ENCODE results near the gene TUBA4B. TPM values are rescaled to one million over a fixed set of nuclear protein-coding genes. Genes with fewer than 3 reads are reported as not detected.

Gene TUBA4B
- total RNA-seq, 2 experiments from 2014 or later: not detected

DNA sequence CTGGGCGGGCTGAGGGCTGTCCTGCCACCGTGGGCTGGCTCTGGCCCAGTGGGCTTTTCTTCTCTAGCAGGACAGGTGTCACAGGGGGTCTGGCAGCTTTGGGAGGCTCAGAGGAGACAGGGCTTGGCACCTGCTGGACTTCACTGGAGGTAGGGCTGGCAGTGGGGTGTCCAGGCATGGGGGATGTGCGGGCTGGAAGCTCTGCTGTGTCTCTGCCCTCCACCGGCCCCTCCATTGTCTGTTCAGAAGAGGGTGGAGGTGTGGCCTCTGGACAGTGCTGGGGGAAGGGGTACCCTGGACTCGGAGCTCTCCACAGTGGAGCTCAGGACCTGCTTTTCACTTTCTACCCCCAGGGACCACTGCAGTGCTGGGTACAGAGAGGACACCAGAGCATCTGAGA, 47.0 kb downstream of the TUBA4B start:
- BruUV-seq (replicated peaks): no TSS peak

GRCh38 chr2:219302412-219302968, 49.4 kb downstream of the TUBA4B start:
- CTCF ChIA-PET (ENCODE audit: unreplicated experiment): no interaction called here

More for the DNA sequence above, 47.0 kb downstream of the TUBA4B start:
- Histone ChIP-seq H3K4me2 (ENCODE audit: low read length) (no peak overlapping the region), H3K4me1 (ENCODE audit: insufficient read depth, low read length, poor library complexity, severe bottlenecking) (peaks cover 11% of the 10 kb centered on the region), H3K27ac (ENCODE audit: low read depth, low read length, poor library complexity, severe bottlenecking) (no peak overlapping the region), H2AFZ (ENCODE audit: low read length) (no peak overlapping the region), H3K9me3 (ENCODE audit: low read length) (no peaks in the 10 kb centered on the region), H3K36me3 (ENCODE audit: insufficient read depth, low read length) (no peaks in the 10 kb centered on the region), H3K4me3 (ENCODE audit: low read depth, low read length, poor library complexity, severe bottlenecking) (no peak overlapping the region), H3K9me2 (ENCODE audit: insufficient read depth, low read length) (no peaks in the 10 kb centered on the region), H4K20me1 (ENCODE audit: insufficient read depth, low read length) (no peaks in the 10 kb centered on the region), H3K79me2 (ENCODE audit: insufficient read depth, low read depth, low read length) (no peaks in the 10 kb centered on the region)
- POLR2A ChIA-PET: interaction anchor here (1.1 kb wide), 1 partner anchor 141 kb away, joined by 3 read pairs; no protein-coding TSS in a partner anchor
- TF ChIP-seq, protein P1, sequence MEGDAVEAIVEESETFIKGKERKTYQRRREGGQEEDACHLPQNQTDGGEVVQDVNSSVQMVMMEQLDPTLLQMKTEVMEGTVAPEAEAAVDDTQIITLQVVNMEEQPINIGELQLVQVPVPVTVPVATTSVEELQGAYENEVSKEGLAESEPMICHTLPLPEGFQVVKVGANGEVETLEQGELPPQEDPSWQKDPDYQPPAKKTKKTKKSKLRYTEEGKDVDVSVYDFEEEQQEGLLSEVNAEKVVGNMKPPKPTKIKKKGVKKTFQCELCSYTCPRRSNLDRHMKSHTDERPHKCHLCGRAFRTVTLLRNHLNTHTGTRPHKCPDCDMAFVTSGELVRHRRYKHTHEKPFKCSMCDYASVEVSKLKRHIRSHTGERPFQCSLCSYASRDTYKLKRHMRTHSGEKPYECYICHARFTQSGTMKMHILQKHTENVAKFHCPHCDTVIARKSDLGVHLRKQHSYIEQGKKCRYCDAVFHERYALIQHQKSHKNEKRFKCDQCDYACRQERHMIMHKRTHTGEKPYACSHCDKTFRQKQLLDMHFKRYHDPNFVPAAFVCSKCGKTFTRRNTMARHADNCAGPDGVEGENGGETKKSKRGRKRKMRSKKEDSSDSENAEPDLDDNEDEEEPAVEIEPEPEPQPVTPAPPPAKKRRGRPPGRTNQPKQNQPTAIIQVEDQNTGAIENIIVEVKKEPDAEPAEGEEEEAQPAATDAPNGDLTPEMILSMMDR (conservative IDR thresholded peaks at IDR 0.05; ENCODE audit: low read length): no peak
- TF ChIP-seq EZH2phosphoT487 (IDR thresholded peaks at IDR 0.05; ENCODE audit: borderline replicate concordance, low read depth, low read length): no peak
- no peak for DNase-seq (ENCODE audit: low spot score)
- intact Hi-C loops (cut with micrococcal nuclease; ENCODE audit: unreplicated experiment): no loop called here
- CTCF ChIA-PET (ENCODE audit: unreplicated experiment): no interaction called here

GRCh38 chr2:219304223-219304622, 51.2 kb downstream of the TUBA4B start:
- Histone ChIP-seq H3K9me2 (ENCODE audit: insufficient read depth, low read length) (no peaks in the 10 kb centered on the region), H3K79me2 (ENCODE audit: insufficient read depth, low read depth, low read length) (no peaks in the 10 kb centered on the region), H3K4me1 (ENCODE audit: insufficient read depth, low read length, poor library complexity, severe bottlenecking) (no peaks in the 10 kb centered on the region), H3K4me3 (ENCODE audit: low read depth, low read length, poor library complexity, severe bottlenecking) (no peak overlapping the region), H3K9me3 (ENCODE audit: low read length) (no peaks in the 10 kb centered on the region), H3K36me3 (ENCODE audit: insufficient read depth, low read length) (no peaks in the 10 kb centered on the region), H4K20me1 (ENCODE audit: insufficient read depth, low read length) (no peaks in the 10 kb centered on the region; the same call in 1 of the 2 replicates), H3K27ac (ENCODE audit: low read depth, low read length, poor library complexity, severe bottlenecking) (no peak overlapping the region), H2AFZ (ENCODE audit: low read length) (no peak overlapping the region), H3K4me2 (ENCODE audit: low read length) (no peak overlapping the region)
- no TSS peak for BruUV-seq (replicated peaks)
- ChIA-PET CTCF (ENCODE audit: unreplicated experiment) (no interaction called here), POLR2A (interaction anchor here (0.8 kb wide), 1 partner anchor 42 kb away, joined by 3 read pairs; no protein-coding TSS in a partner anchor)
- intact Hi-C loops (cut with micrococcal nuclease; ENCODE audit: unreplicated experiment): no loop called here
- DNase-seq (ENCODE audit: low spot score): no peak
- TF ChIP-seq, protein P1 (conservative IDR thresholded peaks at IDR 0.05; ENCODE audit: low read length): no peak
- TF ChIP-seq EZH2phosphoT487 (IDR thresholded peaks at IDR 0.05; ENCODE audit: borderline replicate concordance, low read depth, low read length): no peak

More at GRCh38 chr2:219302412-219302968, 49.4 kb downstream of the TUBA4B start:
- no peaks in the 10 kb centered on the region for H3K4me1 ChIP-seq (ENCODE audit: insufficient read depth, low read length, poor library complexity, severe bottlenecking)
- H4K20me1 ChIP-seq (ENCODE audit: insufficient read depth, low read length): no peaks in the 10 kb centered on the region; the same call in 1 of the 2 replicates
- no peak overlapping the region for H3K4me3 ChIP-seq (ENCODE audit: low read depth, low read length, poor library complexity, severe bottlenecking)
- no peak overlapping the region for H3K4me2 ChIP-seq (ENCODE audit: low read length)
- H3K27ac ChIP-seq (ENCODE audit: low read depth, low read length, poor library complexity, severe bottlenecking): no peak overlapping the region
- no TSS peak for BruUV-seq (replicated peaks)
- POLR2A ChIA-PET: no interaction called here
- DNase-seq (ENCODE audit: low spot score): no peak
- H3K79me2 ChIP-seq (ENCODE audit: insufficient read depth, low read depth, low read length): no peaks in the 10 kb centered on the region
- H3K9me2 ChIP-seq (ENCODE audit: insufficient read depth, low read length): no peaks in the 10 kb centered on the region
- H2AFZ ChIP-seq (ENCODE audit: low read length): no peak overlapping the region
- no peaks in the 10 kb centered on the region for H3K9me3 ChIP-seq (ENCODE audit: low read length)
- H3K36me3 ChIP-seq (ENCODE audit: insufficient read depth, low read length): no peaks in the 10 kb centered on the region
- intact Hi-C loops (cut with micrococcal nuclease; ENCODE audit: unreplicated experiment): no loop called here
- TF ChIP-seq, protein P1 (conservative IDR thresholded peaks at IDR 0.05; ENCODE audit: low read length): no peak
- TF ChIP-seq EZH2phosphoT487 (IDR thresholded peaks at IDR 0.05; ENCODE audit: borderline replicate concordance, low read depth, low read length): no peak
